GM19397 (cell line): ENCODE measurements around the gene PPP6R1.
A peak's percentile ranks its signal among the peaks of the same experiment; 100 is the strongest.

ENCODE experiments used
- ATAC-seq: cut with Tn5 transposase; IDR thresholded peaks from one replicate; pipeline ENCODE4 v1.9.1; 2021; ENCODE audit warnings: mild to moderate bottlenecking, moderate library complexity; ENCODE audit not compliant: unreplicated experiment

Gene PPP6R1

DNA sequence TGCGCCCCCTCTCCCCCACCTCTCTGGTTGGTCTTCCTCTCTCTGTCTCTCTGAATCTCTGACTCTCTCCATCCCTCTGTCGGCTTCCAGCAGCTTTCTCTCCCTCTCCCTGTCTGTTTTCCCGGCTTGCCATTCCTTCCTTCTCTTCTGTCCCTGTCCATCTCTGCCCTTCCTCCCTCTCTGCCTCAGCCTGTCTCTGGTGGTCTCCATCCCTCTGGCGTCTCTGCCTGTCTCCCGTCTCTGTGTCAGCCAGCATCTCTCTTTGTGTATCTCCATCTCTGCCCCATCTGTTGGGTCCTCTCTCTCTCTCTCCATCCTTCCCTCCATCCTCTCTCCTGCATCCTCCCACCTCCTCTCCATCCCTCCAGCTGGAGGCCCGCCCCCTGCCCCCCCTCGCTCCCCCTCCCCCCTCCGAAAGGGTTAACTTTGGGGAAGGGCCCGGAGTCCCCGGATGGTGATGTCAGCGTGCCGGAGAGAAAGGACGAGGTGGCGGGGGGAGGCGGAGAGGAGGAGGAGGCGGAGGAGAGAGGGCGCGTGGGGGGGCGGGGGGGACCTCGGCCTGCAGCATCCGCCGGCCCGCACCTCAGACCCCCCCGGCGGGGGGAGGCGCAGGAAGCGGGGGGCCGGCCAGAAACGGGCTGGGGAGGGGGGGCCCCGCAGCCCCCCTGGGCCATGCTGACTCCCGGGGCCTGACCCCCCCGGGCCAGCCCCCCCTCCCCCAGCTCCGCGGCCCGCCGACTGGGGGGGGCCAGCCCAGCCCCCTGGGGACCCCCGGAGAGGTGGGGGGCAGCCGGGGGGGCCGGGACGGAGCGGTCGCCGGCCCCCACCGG, 24.9 kb upstream of the PPP6R1 start, which contains the start of gene BRSK1:
Gene BRSK1 (plus strand): TSS at position 450 of the 830 bp plus-strand sequence. CDS start 446 bp downstream, outside the sequence.
- no peak for ATAC-seq

DNA sequence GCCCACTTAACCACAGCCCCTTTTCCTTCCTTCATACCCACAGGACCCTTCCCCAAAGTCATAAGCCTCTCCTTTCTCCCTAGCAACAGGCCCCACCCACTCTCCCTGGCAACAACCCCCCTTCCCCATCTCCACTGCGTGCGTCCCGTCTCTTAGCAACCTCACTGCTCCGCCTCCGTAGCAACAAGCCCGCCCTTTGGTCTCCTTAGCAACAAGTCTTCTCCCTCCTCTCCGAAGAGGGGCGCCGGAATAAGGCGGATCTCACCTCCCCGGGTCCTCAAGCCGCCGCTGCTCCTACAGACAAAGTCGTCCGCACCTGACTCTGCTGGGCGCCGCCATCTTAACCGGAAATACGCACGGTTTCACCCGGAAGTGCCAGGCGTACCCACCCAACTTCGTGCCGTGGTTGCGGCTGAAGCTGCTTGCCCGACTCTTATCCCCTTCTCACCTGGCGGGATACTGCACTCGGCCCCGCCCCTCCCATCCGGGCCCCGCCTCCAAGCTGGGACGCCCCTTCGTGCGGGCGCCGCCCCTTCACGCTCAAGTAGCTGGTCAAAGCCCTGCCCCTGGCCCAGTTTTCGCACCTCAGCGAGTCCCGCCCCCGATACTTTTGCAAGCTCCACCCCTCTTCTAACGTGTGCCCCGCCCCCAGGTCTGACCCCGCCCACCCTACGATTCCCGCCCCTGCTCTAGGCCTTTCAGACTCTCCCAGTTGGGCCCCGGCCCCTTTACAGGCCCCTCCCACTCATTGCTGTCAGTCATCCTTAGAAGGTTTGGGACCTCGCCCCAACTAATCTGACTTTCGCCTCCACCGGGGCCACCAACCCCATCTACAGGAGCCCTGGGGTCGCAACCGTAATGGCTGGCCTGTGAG, 21.2 kb upstream of the PPP6R1 start, which contains the start of gene HSPBP1:
Gene HSPBP1 (minus strand): TSS at position 341 of the 874 bp plus-strand sequence. CDS start 502 bp downstream, outside the sequence.
- peak; percentile 74 for ATAC-seq

DNA sequence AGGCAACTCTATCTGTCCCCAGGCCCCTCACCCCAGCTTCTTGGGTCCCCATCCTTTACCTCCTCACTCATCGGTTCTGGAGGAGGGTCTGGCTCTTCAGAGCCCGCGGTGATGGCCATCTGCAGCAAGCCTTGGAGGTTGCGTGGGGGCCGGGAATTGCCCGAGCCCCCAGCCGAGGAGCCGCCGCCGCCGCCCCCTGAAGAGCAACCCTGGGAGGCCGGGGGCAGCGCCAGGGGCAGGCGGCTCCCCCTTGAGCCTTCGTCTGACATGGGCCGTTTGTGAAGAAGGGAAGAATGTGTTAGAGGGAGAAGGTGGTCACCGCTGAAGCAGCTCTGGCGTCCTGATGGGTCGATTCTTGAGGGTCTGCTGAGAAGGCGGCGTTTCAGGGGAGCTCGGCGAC, 20.5 kb upstream of the PPP6R1 start:
- ATAC-seq = no peak

DNA sequence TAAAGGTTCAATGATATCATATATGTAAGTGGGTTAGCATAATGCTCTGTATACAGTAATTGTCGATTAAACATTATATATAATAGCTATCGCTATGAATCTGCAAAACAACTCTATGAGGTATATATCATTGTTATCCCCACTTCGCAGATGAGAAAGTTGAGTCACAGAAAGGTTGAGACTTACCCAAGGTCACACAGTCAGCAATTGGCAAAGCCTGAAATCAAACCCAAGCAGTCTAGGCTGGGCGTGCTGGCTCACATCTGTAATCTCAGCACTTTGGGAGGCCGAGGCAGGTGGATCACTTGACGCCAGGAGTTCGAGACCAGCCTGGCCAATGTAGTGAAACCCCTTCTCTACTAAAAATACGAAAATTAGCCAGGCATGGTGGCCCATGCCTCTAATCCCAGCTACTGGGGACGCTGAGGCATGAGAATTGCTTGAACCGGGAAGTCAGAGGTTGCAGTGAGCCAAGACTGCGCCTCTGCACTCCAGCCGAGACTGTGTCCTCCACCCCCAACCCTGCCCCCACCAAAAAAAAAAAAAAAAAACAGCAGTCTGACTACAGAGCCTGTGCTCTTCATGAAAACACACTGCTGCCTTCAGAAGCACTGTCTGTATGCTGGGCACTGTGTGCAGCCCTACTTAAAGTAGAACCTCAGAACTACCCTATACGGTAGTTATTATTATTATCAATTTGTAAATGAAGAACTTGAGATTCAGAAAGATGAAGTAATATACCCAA, 19.7 kb upstream of the PPP6R1 start:
- ATAC-seq = no peak

DNA sequence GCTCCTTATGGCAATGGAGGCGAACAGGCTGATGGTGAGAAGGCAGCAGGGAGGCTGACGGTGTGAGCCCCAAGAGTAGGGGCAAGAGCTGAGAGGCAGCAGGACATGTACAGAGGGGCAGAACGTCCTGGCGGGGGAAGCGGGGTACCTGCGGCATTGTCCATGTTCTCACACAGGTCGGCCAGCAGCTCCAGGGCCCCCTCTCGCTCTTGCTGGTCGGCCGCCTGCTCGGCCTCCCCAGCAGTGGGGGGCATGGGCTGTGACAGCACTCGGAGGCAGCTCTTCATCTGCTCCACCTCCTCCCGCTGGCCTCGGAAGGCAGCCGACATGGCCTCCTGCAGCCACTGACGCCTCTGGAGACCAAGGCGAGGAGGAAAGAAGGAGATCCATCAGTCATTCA, 18.7 kb upstream of the PPP6R1 start:
- ATAC-seq = no peak

DNA sequence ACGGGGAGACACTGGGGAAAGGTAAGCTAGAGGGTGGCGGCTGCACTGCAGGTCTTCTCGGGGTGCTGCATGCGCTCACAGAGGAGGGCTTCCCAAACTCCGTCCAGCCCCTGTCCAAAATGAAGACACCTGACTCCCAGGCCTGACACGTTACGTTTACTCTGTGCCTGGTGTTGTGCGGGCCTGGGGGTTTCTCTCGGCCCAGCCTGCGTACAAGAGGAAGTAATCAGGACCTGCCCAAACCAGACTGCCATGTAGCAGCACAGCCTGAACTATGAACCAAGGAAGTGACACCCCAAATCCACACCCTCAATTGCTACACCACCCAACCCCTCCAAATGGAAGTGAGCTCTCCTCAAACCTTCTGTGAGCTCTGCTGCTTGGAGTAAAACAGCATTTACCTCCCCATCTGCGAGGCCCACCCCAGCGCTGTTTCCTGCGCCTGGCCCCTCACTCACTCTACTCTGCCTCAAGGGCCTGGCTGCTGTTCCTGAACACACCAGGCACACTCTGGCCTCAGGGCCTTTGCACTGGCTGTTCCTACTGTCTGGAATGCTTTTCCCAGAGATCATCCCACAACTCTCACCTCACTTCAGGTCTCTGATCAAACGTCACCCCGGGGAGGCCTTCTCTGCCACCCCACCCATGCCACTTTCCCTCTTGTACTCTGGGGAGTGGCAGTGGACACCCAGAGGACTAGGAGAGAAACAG, 18.1 kb upstream of the PPP6R1 start:
- ATAC-seq = no peak

DNA sequence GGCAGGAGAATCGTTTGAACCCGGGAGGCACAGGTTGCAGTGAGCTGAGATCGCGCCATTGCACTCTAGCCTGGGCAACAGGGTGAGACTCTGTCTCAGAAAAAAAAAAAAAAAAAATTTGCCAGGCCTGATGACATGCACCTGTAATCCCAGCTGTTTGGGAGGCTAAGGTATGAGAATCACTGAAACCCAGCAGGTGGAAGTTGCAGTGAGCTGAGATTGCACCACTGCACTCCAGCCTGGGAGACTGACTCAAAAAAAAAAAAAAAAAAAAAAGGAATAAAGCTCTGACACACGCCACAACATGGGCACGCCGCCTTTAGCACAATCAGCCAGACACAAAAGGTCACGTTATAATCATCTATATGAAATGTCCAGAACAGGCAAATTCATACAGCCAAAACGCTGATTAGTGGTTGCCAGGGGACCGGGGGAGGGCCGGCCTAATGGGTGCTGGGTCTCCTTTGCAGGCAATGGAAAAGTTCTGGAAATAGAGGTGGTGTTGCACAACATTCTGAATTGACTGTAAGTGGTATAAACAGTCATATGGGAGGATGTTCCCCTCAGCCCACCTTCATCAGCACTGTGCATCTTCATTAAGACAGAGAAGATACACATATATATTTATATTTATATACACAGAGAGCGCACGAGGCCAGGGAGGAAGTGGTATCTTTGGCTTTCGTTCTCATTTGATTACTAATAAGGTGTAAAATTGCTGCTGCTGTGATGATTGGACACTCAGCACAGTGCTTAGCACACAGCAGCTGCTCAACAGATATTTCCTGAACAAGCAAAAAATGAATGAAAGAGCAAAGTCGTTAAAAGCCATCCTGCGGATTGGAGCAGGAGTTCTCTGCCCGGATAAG, 17.3 kb upstream of the PPP6R1 start:
- peak; percentile 66 for ATAC-seq

DNA sequence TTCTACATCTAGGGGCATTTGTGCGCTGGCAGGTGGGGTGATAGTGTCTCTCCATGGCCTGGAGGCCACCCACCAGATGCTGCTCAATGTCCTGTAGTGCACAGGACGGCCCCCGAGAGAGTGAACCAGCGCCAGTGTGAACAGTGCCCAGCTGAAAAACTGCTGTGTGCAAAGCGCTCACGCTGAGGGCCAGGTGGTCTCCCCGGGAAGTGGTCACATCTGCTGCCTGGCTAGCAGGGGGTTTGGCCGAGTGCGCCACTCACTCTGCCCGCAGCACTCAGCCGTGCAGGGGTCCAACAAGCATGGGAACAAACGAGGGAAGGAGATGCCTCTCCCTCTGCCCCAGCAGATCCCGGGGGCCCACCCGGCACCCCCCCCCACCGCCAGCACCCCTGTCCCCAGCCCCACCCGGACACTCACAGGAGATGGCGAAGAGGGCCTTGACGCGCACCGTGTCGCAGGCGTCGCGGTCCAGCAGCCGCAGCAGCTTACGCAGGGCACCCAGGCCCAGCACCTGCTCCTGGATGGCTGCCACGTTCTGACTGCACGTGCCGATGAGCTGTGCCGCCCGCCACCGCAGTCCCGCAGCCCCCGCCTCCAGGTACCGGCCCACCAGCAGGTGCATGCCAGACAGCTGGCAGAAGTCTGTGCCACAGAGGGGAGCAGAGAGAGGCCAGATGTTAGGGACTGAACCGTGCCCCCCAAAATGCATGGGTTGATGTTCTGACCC, 15.3 kb upstream of the PPP6R1 start:
- no peak for ATAC-seq

DNA sequence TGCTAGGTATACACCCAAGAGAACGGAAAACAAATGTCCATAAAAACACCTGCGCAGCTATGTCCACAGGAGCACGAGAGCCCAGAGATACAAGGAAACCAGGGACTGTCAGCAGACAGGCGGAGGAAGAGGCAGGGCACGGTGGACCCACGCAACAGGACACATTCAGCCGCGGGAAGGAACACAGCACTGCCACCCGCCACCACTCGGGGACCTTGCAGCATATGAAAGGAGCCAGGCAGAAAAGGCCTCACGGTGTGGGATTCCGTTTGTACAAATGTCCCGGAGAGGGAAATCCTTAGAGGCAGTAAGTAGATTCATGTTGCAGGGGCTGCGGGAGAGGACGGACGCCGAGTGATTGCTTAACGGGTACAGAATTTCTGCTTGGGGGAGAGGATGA, 13.3 kb upstream of the PPP6R1 start:
- no peak for ATAC-seq

DNA sequence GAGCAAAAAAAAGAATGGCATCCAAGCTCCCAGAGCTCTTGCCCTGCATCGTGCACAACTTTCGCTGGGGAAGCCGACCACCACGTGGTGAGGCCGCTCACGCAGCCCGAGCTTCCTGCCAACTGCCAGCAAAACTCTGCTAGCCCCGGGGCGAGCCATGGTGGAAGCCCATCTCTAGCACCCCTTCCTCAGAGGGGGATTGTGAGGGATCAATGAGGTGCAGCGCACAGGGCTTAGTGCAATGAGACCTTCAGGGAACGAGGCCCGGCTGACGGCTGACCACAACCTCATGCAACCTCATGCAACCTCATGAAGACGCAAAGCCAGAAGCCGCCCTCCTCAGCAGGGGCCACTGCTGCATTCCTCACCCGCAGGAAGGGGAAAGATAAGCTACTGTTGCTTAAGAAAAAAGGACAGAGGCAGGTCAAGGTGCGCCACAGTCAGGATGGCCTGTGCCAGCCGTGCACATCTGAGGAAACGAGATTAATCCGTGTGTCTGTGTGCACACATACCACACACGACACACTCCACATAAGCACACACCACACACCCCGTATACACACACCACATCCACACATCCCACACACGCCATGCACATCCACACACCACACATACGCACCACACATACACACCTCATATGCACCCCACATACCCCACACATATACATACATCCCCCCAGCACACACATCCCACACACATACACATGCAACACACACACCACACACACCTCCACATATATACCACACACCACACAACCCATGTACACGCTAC, 11.5 kb upstream of the PPP6R1 start:
- no peak for ATAC-seq

DNA sequence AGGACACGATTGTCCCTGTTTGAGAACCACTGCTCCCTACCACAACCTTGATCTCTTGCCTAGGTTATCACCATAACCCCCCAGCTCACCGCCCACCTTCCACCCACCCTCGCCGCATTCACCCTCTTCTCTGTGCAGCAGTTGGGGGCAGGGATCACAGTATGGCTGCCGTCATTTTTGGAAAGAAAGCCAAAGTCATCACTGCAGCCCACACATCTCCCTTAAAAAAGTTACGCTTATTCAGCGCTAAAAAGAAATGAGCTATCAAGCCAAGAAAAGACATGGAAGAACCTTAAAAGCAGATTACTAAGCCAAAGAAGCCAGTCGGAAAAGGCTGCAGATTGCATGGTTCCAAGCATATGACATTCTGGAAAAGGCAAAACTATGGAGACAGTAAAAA, 10.5 kb upstream of the PPP6R1 start:
- no peak for ATAC-seq

DNA sequence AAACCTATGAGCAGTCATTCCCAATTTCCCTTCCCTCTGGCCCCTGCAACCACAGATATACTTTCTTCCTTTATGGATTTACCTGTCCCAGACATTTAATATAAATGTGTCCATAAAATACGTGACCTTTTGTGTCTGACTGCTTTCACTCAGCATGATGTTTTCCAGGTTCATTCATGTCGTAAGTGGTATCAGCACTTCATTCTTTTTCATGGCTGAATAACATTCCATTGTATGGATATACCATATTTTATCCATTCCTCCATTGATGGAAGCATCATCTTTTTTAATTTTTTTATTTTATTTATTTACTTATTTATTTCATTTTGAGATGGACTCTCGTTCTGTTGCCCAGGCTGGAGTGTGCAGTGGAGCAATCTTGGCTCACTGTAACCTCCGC, 8.0 kb upstream of the PPP6R1 start:
- no peak for ATAC-seq

DNA sequence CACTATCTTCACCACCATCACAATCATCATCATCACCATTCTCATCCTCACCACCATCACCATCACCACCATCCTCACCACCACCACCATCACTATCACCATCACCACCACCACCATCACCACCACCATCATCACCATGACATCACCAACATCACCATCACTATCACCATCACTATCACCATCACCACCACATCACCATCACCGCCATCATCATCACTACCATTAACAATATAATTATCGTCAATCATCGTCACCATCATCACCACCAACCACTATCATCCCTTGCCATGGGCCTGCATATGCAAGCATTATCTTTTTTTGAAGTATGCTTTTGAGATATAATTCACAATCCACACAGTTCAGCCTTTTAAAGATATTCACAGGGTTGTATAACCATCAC, 7.6 kb upstream of the PPP6R1 start:
- ATAC-seq = no peak

DNA sequence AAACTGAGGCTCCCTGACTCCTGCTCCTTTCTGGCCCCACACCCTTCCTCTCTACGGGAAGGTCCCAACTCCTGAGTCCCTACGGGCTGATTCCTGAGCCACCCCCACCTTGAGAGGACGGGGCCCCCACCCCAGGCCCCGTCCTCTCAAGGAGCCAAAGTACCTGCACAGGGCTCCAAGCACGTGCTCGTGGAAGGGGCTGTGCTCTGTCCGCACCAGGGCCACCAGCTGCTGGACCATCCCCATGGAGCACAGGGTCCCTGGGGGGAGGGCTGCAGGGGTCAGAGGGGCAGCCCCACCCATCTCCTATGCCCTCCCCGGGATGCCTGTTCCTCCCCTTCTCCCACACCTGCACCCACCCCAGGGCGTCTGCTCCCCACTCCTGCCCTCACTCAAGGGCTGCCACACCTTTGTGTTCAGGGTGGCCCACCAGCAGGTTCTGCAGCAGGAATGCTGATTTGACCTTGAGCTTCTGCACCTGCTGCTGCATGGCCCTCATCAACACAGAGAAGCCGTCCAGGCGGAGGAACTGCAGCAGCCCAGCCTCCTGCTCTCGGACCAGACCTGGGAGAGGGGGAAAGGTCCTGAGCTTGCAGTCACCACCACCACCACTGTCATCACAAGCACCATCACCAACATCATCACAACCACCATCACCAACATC, 7.0 kb upstream of the PPP6R1 start:
- ATAC-seq = no peak

DNA sequence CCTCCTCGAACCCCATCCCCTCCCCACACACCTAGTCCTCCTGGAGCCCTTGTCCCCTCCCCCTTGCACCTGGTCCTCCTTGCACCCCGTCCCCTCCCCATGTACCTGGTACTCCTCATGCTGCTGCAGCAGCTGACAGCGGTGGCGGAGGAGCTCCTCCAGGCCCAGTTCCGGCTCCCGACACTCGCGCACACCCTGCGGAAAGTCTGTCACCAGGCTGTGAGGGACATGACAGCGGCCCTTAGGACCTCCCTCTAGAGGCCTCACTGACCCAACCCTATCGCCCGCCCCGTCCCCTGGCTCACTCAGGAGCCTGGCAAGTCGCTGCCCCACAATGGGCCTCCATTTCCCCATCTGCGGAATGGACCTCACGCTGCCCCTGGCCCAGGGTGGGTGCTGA, 6.4 kb upstream of the PPP6R1 start:
- no peak for ATAC-seq

DNA sequence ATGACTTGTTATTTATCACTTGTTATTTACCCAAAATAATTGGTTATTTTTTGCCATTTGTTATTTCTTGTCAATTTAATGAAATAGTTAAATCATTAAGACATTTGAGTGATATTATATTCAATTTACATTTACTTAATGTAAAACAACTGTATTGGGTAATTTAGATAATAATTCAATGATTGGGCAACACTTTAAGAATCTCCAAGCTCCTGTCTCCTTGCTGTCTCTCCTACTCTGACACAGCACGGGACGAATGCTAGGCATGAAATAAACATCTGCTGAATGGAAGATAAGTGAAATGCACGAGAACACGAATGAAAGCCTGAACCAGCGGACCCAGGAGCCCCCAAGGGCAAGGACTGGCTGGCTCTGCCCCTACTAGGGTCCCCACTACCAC, 5.7 kb upstream of the PPP6R1 start:
- no peak for ATAC-seq

DNA sequence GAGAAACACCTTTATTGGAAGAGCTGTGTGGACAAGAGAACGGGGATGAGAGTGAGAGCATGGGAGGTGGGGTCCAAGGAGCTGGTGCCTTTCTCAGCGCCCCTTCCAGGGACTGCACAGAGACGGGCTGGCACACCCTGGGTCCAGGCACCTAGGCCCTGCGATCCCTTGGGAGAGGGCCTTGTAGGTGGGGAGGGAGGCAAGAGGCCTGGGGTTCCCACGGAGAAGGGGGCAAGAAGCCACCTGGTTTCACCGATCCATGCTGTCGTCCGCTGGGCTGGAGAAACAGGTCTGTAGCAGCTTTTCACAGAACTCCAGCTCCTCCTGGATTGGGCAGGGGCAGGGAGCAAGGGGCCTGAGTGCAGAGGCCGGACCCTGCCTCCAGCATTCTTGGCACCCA, 3.5 kb upstream of the PPP6R1 start:
- no peak for ATAC-seq
